HG03060 (cell line): ENCODE results near the gene NRAS.
"Not testable (repeated sequence)": the region's sequence is repeated elsewhere in the genome, so short reads cannot be mapped to it uniquely, and the experiment has no call there.

Source experiments
- ATAC-seq: cut with Tn5 transposase; IDR thresholded peaks from one replicate; pipeline ENCODE4 v1.9.1; 2021; ENCODE audit warnings: low read depth, moderate number of reproducible peaks; ENCODE audit not compliant: unreplicated experiment

NRAS gene

GRCh38 chr1:114716304-114717170 is at the start of gene NRAS:
TSS of gene NRAS (minus strand) at chr1:114716771. CDS start at chr1:114716160, 611 bp downstream.
- ATAC-seq, result peak; percentile 85

DNA sequence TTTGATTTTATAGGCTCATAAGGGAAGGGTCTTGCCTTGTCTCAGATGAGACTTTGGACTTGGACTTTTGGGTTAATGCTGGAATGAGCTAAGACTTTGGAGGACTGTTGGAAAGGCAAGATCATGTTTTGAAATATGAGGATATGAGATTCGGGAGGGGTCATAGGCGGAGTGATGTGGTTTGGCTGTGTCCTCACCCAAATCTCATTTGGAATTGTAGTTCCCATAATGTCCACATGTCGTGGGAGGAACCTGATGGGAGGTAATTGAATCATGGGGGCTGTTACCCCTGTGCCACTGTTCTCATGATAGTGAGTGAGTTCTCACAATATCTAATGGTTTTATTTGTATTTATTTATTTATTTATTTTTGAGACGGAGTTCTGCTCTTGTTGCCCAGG is 48.1 kb upstream of the NRAS start:
- no peak for ATAC-seq

- no peak for ATAC-seq
Measured at GRCh38 chr1:114758256-114758832, 41.8 kb upstream of the NRAS start.

- ATAC-seq, result peak; percentile 69
Measured at GRCh38 chr1:114757455-114758255, 41.1 kb upstream of the NRAS start, which contains the start of gene CSDE1. TSS of gene CSDE1 (minus strand) at chr1:114757984. CDS start at chr1:114739890, 18,094 bp downstream.

GRCh38 chr1:114756949-114757454 is 40.4 kb upstream of the NRAS start:
- no peak for ATAC-seq

GRCh38 chr1:114756009-114756892 is 39.7 kb upstream of the NRAS start:
- ATAC-seq, result peak; percentile 37

GRCh38 chr1:114755006-114755931 is 38.7 kb upstream of the NRAS start:
- ATAC-seq, result no peak

DNA sequence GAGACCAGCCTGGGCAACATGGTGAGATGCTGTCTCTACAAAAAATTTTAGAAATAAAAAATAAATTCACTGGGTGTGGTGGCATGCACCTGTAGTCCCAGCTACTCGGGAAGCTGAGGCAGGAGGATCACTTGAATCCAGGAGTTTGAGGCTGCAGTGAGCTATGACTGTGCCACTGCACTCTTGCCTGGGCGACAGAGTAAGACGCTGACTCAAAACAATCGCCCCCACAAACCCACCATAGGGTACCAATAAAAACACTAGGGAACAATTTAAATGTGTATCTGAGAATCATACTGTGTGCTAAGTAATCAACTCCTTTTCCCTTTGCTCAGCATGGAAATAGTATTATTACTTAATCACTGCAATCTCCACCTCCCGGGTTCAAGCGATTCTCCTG is 37.1 kb upstream of the NRAS start:
- not testable (repeated sequence) for ATAC-seq

GRCh38 chr1:114753143-114753542 is 36.6 kb upstream of the NRAS start:
- ATAC-seq, result no peak

DNA sequence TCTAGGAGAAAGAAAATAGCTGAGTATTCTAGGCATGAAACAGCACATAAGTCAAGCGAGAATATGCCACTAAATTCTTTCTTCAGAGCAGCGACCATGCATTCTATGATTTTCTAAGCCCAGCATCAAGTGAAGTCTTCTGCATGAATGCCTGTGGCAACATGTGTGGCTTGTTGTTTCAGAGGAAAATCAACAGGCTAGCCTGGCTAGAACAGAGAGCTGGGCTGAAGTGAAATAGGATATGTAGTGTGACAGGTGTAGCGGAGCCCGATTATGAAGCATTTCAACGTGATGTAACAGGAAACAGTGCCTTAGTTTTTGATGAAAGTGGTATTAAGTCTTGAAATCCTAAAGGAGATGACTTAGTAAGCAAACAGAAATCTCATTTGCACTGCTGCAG is 34.2 kb upstream of the NRAS start:
- no peak for ATAC-seq

DNA sequence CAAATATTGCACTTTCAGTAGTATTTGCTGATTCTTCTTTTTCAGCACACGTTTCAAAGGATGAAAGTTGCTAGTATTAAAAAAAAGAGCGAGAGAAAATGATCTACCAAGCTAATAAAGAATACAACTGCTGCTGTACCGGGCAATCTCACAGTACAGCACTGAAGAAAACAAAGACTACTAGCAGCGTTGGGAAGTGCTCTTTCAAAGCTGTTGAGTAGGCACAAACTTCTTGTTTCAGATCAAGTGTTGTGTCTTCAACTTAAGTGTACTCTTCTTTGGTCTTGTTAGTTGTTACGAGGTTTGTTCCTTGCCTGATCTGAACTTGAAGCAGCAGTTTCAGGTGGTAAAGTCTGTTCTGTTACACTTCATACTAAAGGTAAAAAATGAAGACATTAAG is 33.3 kb upstream of the NRAS start:
- ATAC-seq, result no peak

DNA sequence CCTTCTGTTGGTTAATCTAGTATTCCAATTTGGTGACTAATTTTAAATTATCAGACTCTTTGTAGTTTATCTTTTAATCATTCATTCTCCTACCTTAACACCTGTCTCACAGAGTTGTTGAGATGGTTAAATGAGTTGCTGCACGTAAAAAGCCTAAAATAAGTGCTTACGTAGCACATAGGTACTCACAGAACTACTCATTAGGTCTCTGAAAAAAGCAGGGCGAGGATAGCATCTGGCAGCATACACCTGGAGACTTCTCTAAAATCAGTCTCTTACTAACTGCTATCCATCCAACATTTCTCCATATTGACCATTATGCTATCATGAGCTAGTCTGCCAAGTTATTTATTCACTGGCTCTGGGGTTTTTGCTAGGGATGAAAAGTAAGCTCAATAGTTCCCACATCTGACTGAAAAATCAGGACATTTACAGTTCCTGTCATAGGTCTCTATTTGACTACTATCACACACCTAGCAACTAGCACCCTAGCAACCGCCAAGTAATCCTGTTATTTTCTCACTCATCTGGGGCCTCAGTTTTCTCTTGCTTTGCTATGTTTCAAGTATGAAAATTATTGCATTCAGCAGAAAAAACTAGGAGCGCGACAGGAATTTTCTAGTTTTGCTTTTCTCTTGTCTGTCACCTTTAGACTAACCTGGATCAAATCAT is 30.0 kb upstream of the NRAS start:
- ATAC-seq, result no peak

GRCh38 chr1:114745291-114745690 is 28.7 kb upstream of the NRAS start:
- ATAC-seq, result no peak

GRCh38 chr1:114741963-114742746 is 25.6 kb upstream of the NRAS start:
- ATAC-seq, result no peak

- no peak for ATAC-seq
Measured at GRCh38 chr1:114740331-114740730, 23.8 kb upstream of the NRAS start.

DNA sequence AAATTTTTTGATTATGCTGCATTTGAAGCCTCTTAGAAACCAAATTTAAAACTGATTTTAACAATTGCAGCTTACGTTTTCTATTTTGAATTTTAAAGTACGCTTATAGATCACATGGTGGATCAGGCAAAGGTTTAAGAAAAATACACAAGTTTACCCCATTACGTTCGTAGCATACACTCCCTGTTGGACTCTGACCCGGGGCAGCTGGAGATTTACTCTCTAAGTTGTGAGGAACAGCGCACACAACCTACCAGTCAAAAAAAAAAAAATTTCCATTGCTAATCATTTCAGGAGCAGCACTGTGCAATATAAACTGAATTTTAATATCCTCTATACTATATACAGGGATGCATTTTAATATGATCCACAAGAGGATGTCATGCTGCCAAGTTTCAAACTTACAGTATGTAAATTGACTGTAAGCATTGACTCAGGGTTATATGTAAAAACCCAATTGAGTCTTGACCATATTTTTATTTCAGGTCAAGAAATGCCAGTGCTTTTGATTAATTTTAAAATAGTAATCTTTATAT is 20.8 kb upstream of the NRAS start:
- ATAC-seq, result no peak

GRCh38 chr1:114735479-114735878 is 18.9 kb upstream of the NRAS start:
- no peak for ATAC-seq
